Panc1 (cell line): ENCODE data around the gene SEC22C. TPM values are rescaled to one million over a fixed set of nuclear protein-coding genes. Genes with fewer than 3 reads are reported as not detected.

ENCODE experiments used
- ATAC-seq: fragments of 200-7000 bp; cut with Tn5 transposase; 2 replicates; pipeline ENCODE4 v1.9.1; 2020; ENCODE audit warnings: mild to moderate bottlenecking, moderate library complexity
- BruUV-seq: library from RNA; stranded (reverse); fragments of 400-500 nt; replicated peaks from 2 replicates; lab custom pipeline; 2021; lab: Mats Ljungman, UMichigan
- CTCF ChIA-PET: fragments of 300-600 bp; sonication (Branson Sonifier 250); formaldehyde crosslinking; loops from one replicate; lab custom pipeline; 2022; ENCODE audit warnings: antibody characterized with exemption; lab: Charles Lee
- POLR2A ChIA-PET: fragments of 300-600 bp; sonication (Branson Sonifier 250); formaldehyde crosslinking; loops from one replicate; lab custom pipeline; 2022; ENCODE audit warnings: antibody characterized with exemption; lab: Charles Lee
- DNase-seq: peaks from one replicate; pipeline ENCODE4 v3.0.0-alpha.2; 2010; ENCODE audit warnings: low read depth, low spot score
- H3K27ac ChIP-seq: 2 replicates; pipeline ENCODE4 v1.5.1; 2011; ENCODE audit warnings: mild to moderate bottlenecking, low read length, inconsistent platforms
- H3K27me3 ChIP-seq: fragments of 200-500 bp; sonication (Bioruptor generic); 2 replicates; pipeline ENCODE4 v1.6.0; 2014; ENCODE audit warnings: low read length, inconsistent platforms; ENCODE audit not compliant: control insufficient read depth, insufficient read depth
- H3K36me3 ChIP-seq: fragments of 200-500 bp; sonication (Bioruptor generic); 2 replicates; pipeline ENCODE4 v1.5.1; 2014; ENCODE audit warnings: inconsistent platforms, mild to moderate bottlenecking, low read length, moderate library complexity; ENCODE audit not compliant: control insufficient read depth, insufficient read depth
- H3K4me1 ChIP-seq: 2 replicates; pipeline ENCODE4 v1.5.1; 2011; ENCODE audit warnings: inconsistent platforms, mild to moderate bottlenecking, low read length, moderate library complexity; ENCODE audit not compliant: control insufficient read depth, insufficient read depth
- H3K4me3 ChIP-seq, 2 experiments: 2 replicates each; pipeline ENCODE4 v1.5.1; 2011 to 2012; ENCODE audit warnings: low read depth in 2 of 2, low read length in 2 of 2, mild to moderate bottlenecking in 2 of 2, inconsistent platforms in 1 of 2, moderate library complexity in 1 of 2
- H3K9me3 ChIP-seq: fragments of 200-500 bp; sonication (Bioruptor generic); 2 replicates; pipeline ENCODE4 v1.5.1; 2014; ENCODE audit warnings: low read depth, mild to moderate bottlenecking, inconsistent platforms, low read length, moderate library complexity; ENCODE audit not compliant: control insufficient read depth, insufficient read depth
- POLR2AphosphoS5 ChIP-seq: IDR thresholded peaks from 2 replicates; pipeline ENCODE4 v1.6.1; 2012; ENCODE audit warnings: mild to moderate bottlenecking, low read depth, low read length, moderate library complexity
- REST ChIP-seq, 2 experiments: IDR thresholded peaks; 2 replicates each; pipeline ENCODE4 v1.6.1; 2011 to 2012; ENCODE audit warnings: low read depth in 2 of 2, control low read depth in 1 of 2, low read length in 1 of 2, mild to moderate bottlenecking in 1 of 2, moderate library complexity in 1 of 2; ENCODE audit not compliant: insufficient read depth in 1 of 2
- SIN3A ChIP-seq: IDR thresholded peaks from 2 replicates; pipeline ENCODE4 v1.6.1; 2012; ENCODE audit warnings: low read depth, mild to moderate bottlenecking, low read length, moderate library complexity, borderline replicate concordance; ENCODE audit not compliant: insufficient read depth
- TCF7L2 ChIP-seq: IDR thresholded peaks from 2 replicates; pipeline ENCODE4 v1.6.1; 2011; ENCODE audit warnings: mild to moderate bottlenecking, low read depth, low read length, inconsistent platforms
- in situ Hi-C: cut with HindIII; loops from 2 replicates; pipeline ENCODE4 v1.10.0; 2016; ENCODE audit warnings: low sequenced_read_pairs, low pct_unique_long_range_greater_than_20kb
- intact Hi-C: fragments of 100-400 bp; cut with micrococcal nuclease; formaldehyde crosslinking; loops from one replicate; pipeline ENCODE4 v1.10.0; 2022; ENCODE audit not compliant: unreplicated experiment
- total RNA-seq: library from RNA; stranded (reverse); gene quantifications from one replicate; pipeline ENCODE4 v1.2.1, GENCODE V29; 2021; ENCODE audit not compliant: unreplicated experiment
- TF ChIP-seq, protein P1 (sequence below): fragments of 450-650 bp; IDR thresholded peaks from 2 replicates; pipeline ENCODE4 v1.5.1; 2017; ENCODE audit warnings: mild to moderate bottlenecking

Gene SEC22C
- total RNA-seq, 1 experiment from 2014 or later: 45.9 TPM

GRCh38 chr3:42526616-42527367 lies 55.0 kb downstream of the SEC22C start:
- BruUV-seq: no TSS peak
- CTCF ChIA-PET: no interaction called here
- ATAC-seq (0 out of 2 replicates have a peak, but pooled peaks have one; percentile 54), DNase-seq (no peak)
- H3K36me3 ChIP-seq: no peaks in the 10 kb centered on the region
- H3K4me3 ChIP-seq: no peak overlapping the region
- no peaks in the 10 kb centered on the region for H3K9me3 ChIP-seq
- TF ChIP-seq REST (IDR thresholded peaks at IDR 0.05; ENCODE audit: insufficient read depth in 1 of 2, low read depth in 2 of 2, low read length in 1 of 2) (no peak), SIN3A (no peak), POLR2AphosphoS5 (no peak), TCF7L2 (no peak)
- TF ChIP-seq, protein P1, sequence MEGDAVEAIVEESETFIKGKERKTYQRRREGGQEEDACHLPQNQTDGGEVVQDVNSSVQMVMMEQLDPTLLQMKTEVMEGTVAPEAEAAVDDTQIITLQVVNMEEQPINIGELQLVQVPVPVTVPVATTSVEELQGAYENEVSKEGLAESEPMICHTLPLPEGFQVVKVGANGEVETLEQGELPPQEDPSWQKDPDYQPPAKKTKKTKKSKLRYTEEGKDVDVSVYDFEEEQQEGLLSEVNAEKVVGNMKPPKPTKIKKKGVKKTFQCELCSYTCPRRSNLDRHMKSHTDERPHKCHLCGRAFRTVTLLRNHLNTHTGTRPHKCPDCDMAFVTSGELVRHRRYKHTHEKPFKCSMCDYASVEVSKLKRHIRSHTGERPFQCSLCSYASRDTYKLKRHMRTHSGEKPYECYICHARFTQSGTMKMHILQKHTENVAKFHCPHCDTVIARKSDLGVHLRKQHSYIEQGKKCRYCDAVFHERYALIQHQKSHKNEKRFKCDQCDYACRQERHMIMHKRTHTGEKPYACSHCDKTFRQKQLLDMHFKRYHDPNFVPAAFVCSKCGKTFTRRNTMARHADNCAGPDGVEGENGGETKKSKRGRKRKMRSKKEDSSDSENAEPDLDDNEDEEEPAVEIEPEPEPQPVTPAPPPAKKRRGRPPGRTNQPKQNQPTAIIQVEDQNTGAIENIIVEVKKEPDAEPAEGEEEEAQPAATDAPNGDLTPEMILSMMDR: no peak
- H3K27me3 ChIP-seq: no peaks in the 10 kb centered on the region
- POLR2A ChIA-PET: interaction anchor here (0.6 kb wide), 1 partner anchor 74 kb away, joined by 6 read pairs; no protein-coding TSS in a partner anchor
- H3K4me1 ChIP-seq: no peaks in the 10 kb centered on the region
- in situ Hi-C loops: no loop called here
- intact Hi-C loops: no loop called here
- no peak overlapping the region for H3K27ac ChIP-seq

- BruUV-seq: no TSS peak
- intact Hi-C loops (no loop called here), in situ Hi-C loops (no loop called here)
- H3K4me1 ChIP-seq: no peaks in the 10 kb centered on the region
- no peak overlapping the region for H3K4me3 ChIP-seq
- no peak for DNase-seq
- no peak overlapping the region for H3K27ac ChIP-seq
- POLR2A ChIA-PET: interaction anchor here (0.6 kb wide), 1 partner anchor 75 kb away, joined by 6 read pairs; no protein-coding TSS in a partner anchor
- H3K9me3 ChIP-seq: no peaks in the 10 kb centered on the region
- no peaks in the 10 kb centered on the region for H3K27me3 ChIP-seq
- TF ChIP-seq REST (IDR thresholded peaks at IDR 0.05; ENCODE audit: insufficient read depth in 1 of 2, low read depth in 2 of 2, low read length in 1 of 2) (no peak), SIN3A (no peak), TCF7L2 (no peak), POLR2AphosphoS5 (no peak)
- TF ChIP-seq, protein P1: no peak
- CTCF ChIA-PET: no interaction called here
- no peaks in the 10 kb centered on the region for H3K36me3 ChIP-seq
- ATAC-seq: no peak
These were observed 55.9 kb downstream of the SEC22C start for GRCh38 chr3:42525736-42526345.
